HG02678 (cell line): ENCODE measurements around the gene MTUS2.

Source experiments
- ATAC-seq: cut with Tn5 transposase; IDR thresholded peaks from one replicate; pipeline ENCODE4 v1.9.1; 2021; ENCODE audit warnings: mild to moderate bottlenecking, moderate library complexity; ENCODE audit not compliant: unreplicated experiment

Gene MTUS2

GRCh38 chr13:29515372-29515771 lies 695.2 kb downstream of the MTUS2 start:
- no peak for ATAC-seq

DNA sequence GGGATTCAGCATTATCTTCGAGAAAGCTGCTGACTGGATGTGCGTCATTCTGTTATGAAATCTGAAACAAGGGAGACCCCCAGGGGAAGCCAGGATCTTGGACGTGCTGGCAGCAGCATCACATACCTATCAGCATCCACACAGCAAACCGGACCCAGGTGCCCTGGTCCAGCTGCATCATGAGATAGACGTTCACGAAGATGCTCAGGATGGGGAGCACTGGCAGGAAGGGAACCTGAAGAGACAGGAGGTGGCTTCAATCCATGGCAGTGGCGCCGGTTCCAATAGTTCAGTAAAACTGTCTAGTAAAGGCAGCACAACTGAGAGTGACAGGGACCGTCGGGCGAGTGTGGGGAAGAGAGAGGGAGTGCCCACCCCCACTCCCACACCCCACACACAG lies 695.9 kb downstream of the MTUS2 start:
- no peak for ATAC-seq

GRCh38 chr13:29516880-29517279 lies 696.7 kb downstream of the MTUS2 start:
- ATAC-seq: no peak

GRCh38 chr13:29519921-29520320 lies 699.8 kb downstream of the MTUS2 start:
- no peak for ATAC-seq

GRCh38 chr13:29520671-29521070 lies 700.5 kb downstream of the MTUS2 start:
- ATAC-seq: no peak

DNA sequence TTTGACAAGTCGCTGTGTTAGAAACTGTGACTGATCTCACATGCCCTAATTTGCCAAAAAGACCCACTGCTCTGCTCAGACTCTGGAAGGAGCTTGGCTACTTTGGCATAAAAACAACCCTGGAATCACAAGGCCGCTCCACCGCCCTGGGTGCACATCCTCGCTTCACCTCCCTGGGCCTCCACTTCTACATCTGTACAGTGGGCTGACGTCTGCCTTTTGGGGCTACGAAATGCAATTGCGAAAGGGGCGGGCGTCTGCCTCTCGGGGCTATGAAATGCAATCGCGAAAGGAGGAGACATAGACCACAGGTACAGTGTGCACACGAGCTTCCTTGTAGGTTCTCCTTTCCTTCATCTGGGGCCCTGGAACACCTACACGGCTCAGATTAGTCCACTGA lies 701.2 kb downstream of the MTUS2 start:
- no peak for ATAC-seq

DNA sequence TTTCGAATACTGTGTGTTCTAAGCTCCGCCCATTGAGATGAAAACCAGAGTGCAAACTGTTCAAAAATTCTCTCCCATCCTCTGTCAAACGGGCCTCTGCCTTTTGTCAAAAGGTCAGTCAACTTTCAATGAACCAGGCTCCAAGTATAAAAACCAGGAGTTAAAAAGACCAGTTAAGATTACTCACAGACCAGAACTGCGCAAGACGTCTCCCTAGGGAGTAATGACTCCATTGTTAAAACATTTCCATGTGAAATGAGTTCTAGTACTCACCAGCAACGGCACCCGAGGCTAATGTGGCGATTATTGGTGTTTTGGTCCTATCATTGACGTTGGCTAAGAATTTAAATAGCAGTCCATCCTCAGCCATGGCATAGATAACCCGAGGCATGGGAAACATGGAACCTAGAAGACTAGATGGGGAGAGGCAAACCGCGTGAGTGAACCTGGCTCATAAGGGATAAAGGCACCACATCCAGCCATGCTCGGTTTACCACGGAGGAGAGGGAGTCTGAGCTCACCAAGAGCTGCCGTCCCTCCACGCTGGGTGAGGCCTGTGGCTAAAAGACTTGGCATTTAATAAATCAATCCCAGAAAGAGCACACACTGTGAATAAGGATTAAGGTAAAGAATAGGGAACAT lies 702.0 kb downstream of the MTUS2 start:
- no peak for ATAC-seq

- no peak for ATAC-seq
Measured at GRCh38 chr13:29523199-29523961, 703.2 kb downstream of the MTUS2 start.

- ATAC-seq: no peak
Measured at GRCh38 chr13:29524176-29524575, 704.0 kb downstream of the MTUS2 start.

GRCh38 chr13:29524641-29525040 lies 704.5 kb downstream of the MTUS2 start:
- ATAC-seq: no peak

GRCh38 chr13:29525757-29526156 lies 705.6 kb downstream of the MTUS2 start:
- ATAC-seq: no peak

- ATAC-seq: no peak
Measured at GRCh38 chr13:29526741-29527140, 706.6 kb downstream of the MTUS2 start.

DNA sequence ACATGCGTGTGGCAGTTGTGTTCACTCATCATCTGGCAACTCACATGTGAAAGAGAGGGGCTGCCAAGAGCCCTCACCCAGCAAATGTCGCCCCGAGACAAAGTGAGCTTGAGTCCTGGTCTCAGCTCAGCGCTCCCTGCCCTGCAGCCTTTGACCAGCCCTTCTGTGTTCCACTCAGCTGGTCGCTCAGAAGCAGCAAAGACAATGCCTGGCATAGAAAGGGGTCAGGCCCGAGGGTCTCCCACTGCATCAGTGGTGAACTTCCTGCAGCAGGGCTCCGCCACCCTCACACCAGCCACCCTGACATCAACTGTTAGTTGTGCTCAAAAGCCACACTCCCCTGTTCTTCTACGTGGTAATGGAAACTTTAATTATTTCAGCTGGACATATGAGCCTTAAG lies 707.4 kb downstream of the MTUS2 start:
- no peak for ATAC-seq

GRCh38 chr13:29527916-29528315 lies 707.8 kb downstream of the MTUS2 start:
- ATAC-seq: no peak

DNA sequence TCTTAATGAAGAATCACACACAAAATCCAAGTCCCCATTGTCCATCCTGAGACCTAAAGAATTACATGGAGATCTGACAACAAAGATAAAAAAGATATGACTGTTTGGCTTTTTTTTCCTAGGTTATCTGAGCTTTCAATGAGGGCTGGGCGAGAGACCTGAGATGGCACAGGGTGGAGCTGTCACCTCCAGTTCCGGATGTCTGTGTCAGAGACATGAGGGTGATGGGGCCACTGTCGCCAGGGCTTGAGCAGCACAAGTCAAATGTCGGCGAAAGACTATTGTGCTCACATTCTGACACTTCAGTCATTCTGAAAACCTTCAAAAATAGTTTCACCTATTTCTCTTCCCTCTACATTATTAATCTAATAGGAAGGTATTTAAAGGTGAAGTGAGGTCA lies 709.6 kb downstream of the MTUS2 start:
- ATAC-seq: no peak

DNA sequence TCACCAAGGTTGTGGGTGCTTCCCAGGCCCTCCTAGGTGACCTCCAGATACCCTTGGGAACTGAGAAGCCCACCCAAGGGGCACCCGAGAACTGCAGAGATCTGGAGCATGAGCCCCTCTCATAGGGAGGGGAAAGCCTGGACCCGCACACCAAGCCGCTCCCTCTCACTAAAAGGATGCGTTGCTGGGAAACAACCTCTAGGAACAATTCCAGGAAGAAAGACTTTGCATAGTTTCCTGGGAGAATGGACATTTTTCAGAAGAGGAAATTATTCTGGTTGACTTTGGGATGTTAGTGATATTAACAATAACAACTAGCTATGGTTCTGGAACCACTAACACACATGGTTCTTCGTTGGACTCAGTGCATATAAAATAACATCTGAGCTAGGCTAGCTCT lies 710.8 kb downstream of the MTUS2 start:
- no peak for ATAC-seq

- no peak for ATAC-seq
Measured at GRCh38 chr13:29532116-29532515, 712.0 kb downstream of the MTUS2 start.

DNA sequence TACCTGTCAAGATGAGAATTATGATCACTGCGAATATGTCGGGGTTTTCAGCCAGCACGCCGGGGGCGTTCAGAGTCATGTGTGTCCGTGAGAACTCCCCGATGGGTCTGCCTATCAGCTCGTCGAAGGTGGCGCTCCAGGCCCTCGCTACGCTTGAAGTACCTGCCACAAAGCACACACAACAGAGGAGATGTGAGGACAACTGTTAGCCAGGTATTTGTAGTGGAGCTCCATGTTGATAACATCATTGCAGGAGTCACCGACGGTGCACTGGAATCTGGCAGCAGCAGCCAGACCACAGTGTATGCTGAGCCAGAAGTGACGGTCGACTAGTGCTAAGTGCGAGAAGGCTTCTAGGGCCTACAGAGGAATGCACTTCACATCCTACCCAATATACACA lies 712.7 kb downstream of the MTUS2 start:
- ATAC-seq: no peak

- no peak for ATAC-seq
Measured at GRCh38 chr13:29534083-29534482, 713.9 kb downstream of the MTUS2 start.

DNA sequence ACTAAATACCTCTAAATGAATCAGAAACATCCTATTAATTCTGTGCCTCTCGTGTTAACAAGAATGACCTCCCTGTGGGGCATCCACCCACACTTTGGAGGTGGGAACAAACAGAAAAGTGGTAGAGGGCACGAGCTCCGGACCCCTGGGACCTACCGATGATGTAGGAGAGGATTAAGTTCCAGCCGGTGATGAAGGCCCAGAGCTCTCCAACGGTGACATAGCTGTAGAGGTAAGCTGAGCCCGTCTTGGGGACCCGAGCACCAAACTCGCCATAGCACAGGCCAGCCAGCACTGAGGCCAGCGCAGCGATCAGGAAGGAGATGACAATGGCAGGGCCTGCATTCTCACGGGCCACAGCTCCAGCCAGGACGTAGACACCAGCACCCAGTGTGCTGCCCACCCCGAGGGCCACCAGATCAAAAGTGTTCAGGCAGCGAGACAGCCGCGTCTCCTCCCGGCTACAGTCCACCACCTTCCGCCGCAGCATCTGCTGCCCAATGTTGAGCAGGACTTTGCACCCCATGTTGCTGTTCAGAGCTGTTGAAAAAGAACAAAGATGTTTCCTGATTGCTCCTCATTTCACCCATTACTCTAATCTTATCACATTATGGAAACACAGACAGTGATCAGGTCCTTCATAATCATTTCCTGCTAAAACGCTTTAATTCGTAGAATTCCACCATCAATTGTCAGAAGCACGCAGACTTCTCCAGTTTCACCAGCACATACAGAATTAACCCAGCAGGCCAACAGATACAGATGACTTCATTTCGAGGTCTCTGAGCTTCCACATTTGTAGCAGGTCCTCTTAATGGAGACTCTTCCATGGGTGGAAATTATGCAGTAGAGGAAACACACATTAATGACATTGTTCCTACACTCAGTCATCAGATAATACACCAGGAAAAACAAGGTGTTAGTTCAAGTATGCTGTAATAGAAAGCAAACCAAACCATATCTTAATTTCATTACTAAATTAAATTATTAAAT lies 715.8 kb downstream of the MTUS2 start:
- no peak for ATAC-seq

DNA sequence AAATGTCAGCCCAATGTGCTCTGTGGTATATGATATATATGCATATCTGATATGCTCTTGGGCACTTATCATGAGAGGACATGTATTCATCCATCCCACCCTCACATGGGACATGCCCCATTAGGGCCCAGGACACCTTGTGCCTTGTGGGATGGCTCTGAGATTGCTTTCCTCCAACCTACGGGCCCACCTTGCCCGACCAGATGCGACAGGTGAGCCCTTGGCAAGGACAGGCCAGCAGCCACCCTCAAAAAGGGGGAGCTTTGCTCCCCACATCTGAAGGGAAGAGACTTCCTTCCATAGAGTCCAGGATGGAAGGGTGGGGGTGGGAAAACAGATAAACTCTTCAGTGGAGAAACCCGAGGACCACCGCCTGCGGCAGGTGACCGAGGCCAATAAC lies 716.7 kb downstream of the MTUS2 start:
- ATAC-seq: no peak
